RWPE2 (cell line): ENCODE results near the gene LETMD1.

Source experiments
- ATAC-seq: fragments of 200-7000 bp; cut with Tn5 transposase; 3 replicates; pipeline ENCODE4 v1.9.1; 2021; ENCODE audit warnings: low read depth
- DNase-seq: peaks from one replicate; pipeline ENCODE4 v3.0.0-alpha.2; 2020; ENCODE audit warnings: low spot score
- H3K27ac ChIP-seq: fragments of 450-650 bp; 2 replicates; pipeline ENCODE4 v1.5.1; 2017; ENCODE audit warnings: mild to moderate bottlenecking; ENCODE audit not compliant: poor library complexity, severe bottlenecking
- H3K27me3 ChIP-seq: fragments of 250-450 bp; sonication (Bioruptor Pico); 2 replicates; pipeline ENCODE4 v1.5.1; 2021; ENCODE audit warnings: mild to moderate bottlenecking, moderate library complexity; ENCODE audit not compliant: insufficient read depth, poor library complexity, severe bottlenecking
- H3K36me3 ChIP-seq: fragments of 250-450 bp; sonication (Bioruptor Pico); 2 replicates; pipeline ENCODE4 v1.5.1; 2020; ENCODE audit warnings: low read depth, mild to moderate bottlenecking, moderate library complexity
- H3K4me1 ChIP-seq: fragments of 250-450 bp; sonication (Bioruptor Pico); 2 replicates; pipeline ENCODE4 v1.5.1; 2021; ENCODE audit warnings: mild to moderate bottlenecking, moderate library complexity; ENCODE audit not compliant: insufficient read depth, poor library complexity, severe bottlenecking
- H3K4me3 ChIP-seq: fragments of 250-450 bp; sonication (Bioruptor Pico); 2 replicates; pipeline ENCODE4 v1.5.1; 2021; ENCODE audit warnings: mild to moderate bottlenecking, moderate library complexity; ENCODE audit not compliant: severe bottlenecking
- H3K9me3 ChIP-seq: fragments of 250-450 bp; sonication (Bioruptor Pico); 2 replicates; pipeline ENCODE4 v1.5.1; 2021; ENCODE audit warnings: mild to moderate bottlenecking, moderate library complexity; ENCODE audit not compliant: severe bottlenecking
- CTCF ChIP-seq: fragments of 450-650 bp; IDR thresholded peaks from one replicate; pipeline ENCODE4 v1.5.1; 2017; ENCODE audit warnings: mild to moderate bottlenecking, moderate library complexity; ENCODE audit not compliant: poor library complexity, severe bottlenecking

Gene LETMD1

GRCh38 chr12:51108136-51108535, 60.0 kb downstream of the LETMD1 start:
- Histone ChIP-seq H3K27me3 (no peaks in the 10 kb centered on the region), H3K27ac (no peak overlapping the region), H3K4me1 (no peaks in the 10 kb centered on the region), H3K9me3 (no peaks in the 10 kb centered on the region), H3K36me3 (peaks cover 89% of the 10 kb centered on the region), H3K4me3 (no peak overlapping the region)
- no peak for DNase-seq
- TF ChIP-seq CTCF = no peak
- no peak for ATAC-seq
